ENCODE measurements around the gene PAX8.

DNA sequence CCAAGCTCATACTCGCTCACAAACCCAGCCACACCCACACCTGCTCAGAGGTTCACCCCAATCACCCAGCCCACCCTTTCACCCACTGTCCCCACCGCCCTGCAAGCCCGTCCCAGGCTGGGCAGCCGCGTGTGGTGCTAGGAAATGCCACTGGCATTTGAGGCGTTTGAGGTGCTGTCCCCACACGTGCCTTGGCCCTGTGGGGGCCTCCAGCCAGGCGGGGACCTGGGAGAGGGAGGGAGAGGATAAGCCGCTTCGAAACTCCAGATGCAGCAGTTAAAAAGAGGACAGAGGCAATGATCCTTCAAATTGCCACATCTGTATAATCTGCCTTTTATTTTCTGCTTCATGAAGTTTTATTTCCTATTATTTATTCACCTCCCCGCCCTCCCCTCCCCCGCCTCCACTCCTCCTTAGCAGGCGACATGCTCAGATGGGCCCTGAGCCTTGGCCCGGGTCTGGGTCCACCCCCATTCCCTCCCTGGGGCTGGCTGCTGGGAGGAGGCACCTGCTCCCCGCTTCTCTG is 69.0 kb downstream of the PAX8 start:
- TF ChIP-seq, protein P1, sequence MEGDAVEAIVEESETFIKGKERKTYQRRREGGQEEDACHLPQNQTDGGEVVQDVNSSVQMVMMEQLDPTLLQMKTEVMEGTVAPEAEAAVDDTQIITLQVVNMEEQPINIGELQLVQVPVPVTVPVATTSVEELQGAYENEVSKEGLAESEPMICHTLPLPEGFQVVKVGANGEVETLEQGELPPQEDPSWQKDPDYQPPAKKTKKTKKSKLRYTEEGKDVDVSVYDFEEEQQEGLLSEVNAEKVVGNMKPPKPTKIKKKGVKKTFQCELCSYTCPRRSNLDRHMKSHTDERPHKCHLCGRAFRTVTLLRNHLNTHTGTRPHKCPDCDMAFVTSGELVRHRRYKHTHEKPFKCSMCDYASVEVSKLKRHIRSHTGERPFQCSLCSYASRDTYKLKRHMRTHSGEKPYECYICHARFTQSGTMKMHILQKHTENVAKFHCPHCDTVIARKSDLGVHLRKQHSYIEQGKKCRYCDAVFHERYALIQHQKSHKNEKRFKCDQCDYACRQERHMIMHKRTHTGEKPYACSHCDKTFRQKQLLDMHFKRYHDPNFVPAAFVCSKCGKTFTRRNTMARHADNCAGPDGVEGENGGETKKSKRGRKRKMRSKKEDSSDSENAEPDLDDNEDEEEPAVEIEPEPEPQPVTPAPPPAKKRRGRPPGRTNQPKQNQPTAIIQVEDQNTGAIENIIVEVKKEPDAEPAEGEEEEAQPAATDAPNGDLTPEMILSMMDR (IDR thresholded peaks at IDR 0.05; ENCODE audit: insufficient read depth, low read length, poor library complexity, severe bottlenecking) = no peak
- no peak for TF ChIP-seq EZH2phosphoT487 (conservative IDR thresholded peaks at IDR 0.05; ENCODE audit: low read length)
